ENCODE results near the gene DNHD1. TPM values are rescaled to one million over a fixed set of nuclear protein-coding genes. Genes with fewer than 3 reads are reported as not detected.

DNHD1 gene
- total RNA-seq, 3 donors from 2014 or later (not counting 1 experiment from before 2014, with no cell fraction given): 29.6 to 38.3 (median 31.4) TPM

- DNase-seq: peak in 1 of 2 donors; percentile 15
- H3K4me3 Mint-ChIP-seq: peak overlapping the region; percentile 65
- H3K36me3 ChIP-seq (ENCODE audit: control insufficient read depth, insufficient read depth, low read length): peaks cover 34% of the 10 kb centered on the region
- H3K36me3 Mint-ChIP-seq: peaks cover 10% of the 10 kb centered on the region
- no peaks in the 10 kb centered on the region for H3K27me3 ChIP-seq (ENCODE audit: control insufficient read depth, insufficient read depth, low read length)
- TF ChIP-seq, protein P1, sequence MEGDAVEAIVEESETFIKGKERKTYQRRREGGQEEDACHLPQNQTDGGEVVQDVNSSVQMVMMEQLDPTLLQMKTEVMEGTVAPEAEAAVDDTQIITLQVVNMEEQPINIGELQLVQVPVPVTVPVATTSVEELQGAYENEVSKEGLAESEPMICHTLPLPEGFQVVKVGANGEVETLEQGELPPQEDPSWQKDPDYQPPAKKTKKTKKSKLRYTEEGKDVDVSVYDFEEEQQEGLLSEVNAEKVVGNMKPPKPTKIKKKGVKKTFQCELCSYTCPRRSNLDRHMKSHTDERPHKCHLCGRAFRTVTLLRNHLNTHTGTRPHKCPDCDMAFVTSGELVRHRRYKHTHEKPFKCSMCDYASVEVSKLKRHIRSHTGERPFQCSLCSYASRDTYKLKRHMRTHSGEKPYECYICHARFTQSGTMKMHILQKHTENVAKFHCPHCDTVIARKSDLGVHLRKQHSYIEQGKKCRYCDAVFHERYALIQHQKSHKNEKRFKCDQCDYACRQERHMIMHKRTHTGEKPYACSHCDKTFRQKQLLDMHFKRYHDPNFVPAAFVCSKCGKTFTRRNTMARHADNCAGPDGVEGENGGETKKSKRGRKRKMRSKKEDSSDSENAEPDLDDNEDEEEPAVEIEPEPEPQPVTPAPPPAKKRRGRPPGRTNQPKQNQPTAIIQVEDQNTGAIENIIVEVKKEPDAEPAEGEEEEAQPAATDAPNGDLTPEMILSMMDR (IDR thresholded peaks at IDR 0.05): no peak
- no peak for ATAC-seq
- peak overlapping the region; percentile 81 for H3K27ac ChIP-seq (ENCODE audit: low read length)
- intact Hi-C loops (cut with micrococcal nuclease): loop anchor here (5.0 to 10.0 kb wide), 2 partner anchors 65 to 142 kb away; no protein-coding TSS in a partner anchor
- peak overlapping the region; percentile 85 for H3K4me3 ChIP-seq (ENCODE audit: low read length)
- H3K4me1 Mint-ChIP-seq: peaks cover 30 to 35% of the 10 kb centered on the region in 2 donors
- 73% methylated on average over 6 of the region's 7 CpGs for WGBS (ENCODE audit: insufficient coverage)
- H3K4me1 ChIP-seq (ENCODE audit: control insufficient read depth, insufficient read depth, low read length): peaks cover 43% of the 10 kb centered on the region
- H3K27ac Mint-ChIP-seq: no peak overlapping the region
- no peaks in the 10 kb centered on the region for H3K9me3 ChIP-seq (ENCODE audit: control insufficient read depth, insufficient read depth, low read length)
- H3K27me3 Mint-ChIP-seq (ENCODE audit: low read depth in 2 of 2): no peaks in the 10 kb centered on the region
- no peaks in the 10 kb centered on the region for H3K9me3 Mint-ChIP-seq
Observed at GRCh38 chr11:6602096-6602940, 105.2 kb downstream of the DNHD1 start.

DNA sequence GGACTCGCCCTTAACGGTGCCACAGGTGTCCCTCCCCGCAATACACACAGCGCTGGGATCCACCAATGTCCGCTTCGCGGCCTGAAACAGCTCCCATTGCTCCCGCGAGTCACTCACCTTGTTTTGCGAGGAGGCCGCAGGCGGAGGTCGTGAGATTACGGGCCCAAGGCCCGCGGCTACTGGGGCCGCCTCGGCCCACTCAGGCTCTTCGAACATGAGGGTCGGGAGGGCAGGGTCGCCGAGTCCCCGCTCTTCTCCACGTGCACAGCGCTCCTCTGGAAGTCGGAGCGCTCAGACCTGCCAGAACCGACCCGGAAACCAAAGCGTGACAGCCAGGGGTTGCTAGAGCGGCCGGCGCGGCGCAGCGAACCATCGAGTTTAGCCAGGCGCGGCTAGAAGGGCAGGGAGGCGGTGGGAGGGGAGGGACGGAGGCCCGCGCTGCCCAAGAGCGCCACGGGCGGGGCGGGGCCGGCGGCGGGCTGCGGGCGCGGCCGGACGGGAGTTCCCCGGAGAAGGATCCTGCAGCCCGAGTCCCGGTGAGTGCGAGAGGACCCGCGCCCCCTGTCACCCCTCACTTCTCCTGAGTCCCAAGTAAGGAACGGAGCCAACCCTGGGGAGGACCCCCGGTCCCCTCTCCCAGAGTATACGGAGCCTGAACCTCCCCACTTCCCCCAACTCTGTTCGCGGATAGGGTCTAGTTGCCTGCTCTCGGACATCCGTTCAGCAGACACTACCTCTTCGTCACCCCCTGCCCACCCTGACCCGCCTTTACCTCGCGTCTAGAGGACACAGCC lies 106.4 kb downstream of the DNHD1 start, which contains the start of the genes ILK and RRP8:
ILK (plus strand) TSS at position 488 of the 794 bp plus-strand sequence. CDS start 498 bp downstream, outside the sequence.
RRP8 (minus strand) TSS at position 330 of the 794 bp plus-strand sequence; CDS start at position 216, 114 bp downstream.
- TF ChIP-seq, protein P1 (IDR thresholded peaks at IDR 0.05): no peak
- H3K27me3 Mint-ChIP-seq (ENCODE audit: low read depth in 2 of 2): no peaks in the 10 kb centered on the region
- Histone ChIP-seq H3K4me3 (ENCODE audit: low read length) (peak within 1 kb of the TSS; percentile 85), H3K27ac (ENCODE audit: low read length) (peak within 1 kb of the TSS; percentile 93), H3K36me3 (ENCODE audit: control insufficient read depth, insufficient read depth, low read length) (peaks cover 37% of the 10 kb centered on the region), H3K27me3 (ENCODE audit: control insufficient read depth, insufficient read depth, low read length) (no peaks in the 10 kb centered on the region), H3K4me1 (ENCODE audit: control insufficient read depth, insufficient read depth, low read length) (peaks cover 55% of the 10 kb centered on the region), H3K9me3 (ENCODE audit: control insufficient read depth, insufficient read depth, low read length) (no peaks in the 10 kb centered on the region)
- no peaks in the 10 kb centered on the region for H3K9me3 Mint-ChIP-seq
- ATAC-seq (peak; percentile 76 to 91 (median 85)), DNase-seq (peak; percentile 84 to 90)
- H3K27ac Mint-ChIP-seq: no peak within 1 kb of the TSS
- H3K4me3 Mint-ChIP-seq: no peak within 1 kb of the TSS
- H3K4me1 Mint-ChIP-seq: peaks cover 29 to 32% of the 10 kb centered on the region in 2 donors
- intact Hi-C loops (cut with micrococcal nuclease): loop anchor here (1.0 to 10.0 kb wide), 6 partner anchors 9 to 141 kb away; partner anchors contain the start of genes MRPL17, TAF10 and TPP1
- H3K36me3 Mint-ChIP-seq: no peaks in the 10 kb centered on the region
- WGBS (ENCODE audit: insufficient coverage): under 1% methylated on average over 72 of the region's 72 CpGs

GRCh38 chr11:6604081-6604626 lies 107.1 kb downstream of the DNHD1 start:
- no peaks in the 10 kb centered on the region for H3K36me3 Mint-ChIP-seq
- intact Hi-C loops (cut with micrococcal nuclease): loop anchor here (1.0 to 10.0 kb wide), 3 partner anchors 63 to 141 kb away; no protein-coding TSS in a partner anchor

More at GRCh38 chr11:6604081-6604626, 107.1 kb downstream of the DNHD1 start:
- Mint-ChIP-seq H3K4me3 (no peak overlapping the region), H3K9me3 (no peaks in the 10 kb centered on the region), H3K27me3 (ENCODE audit: low read depth in 2 of 2) (no peaks in the 10 kb centered on the region), H3K4me1 (peaks cover 24 to 27% of the 10 kb centered on the region in 2 donors), H3K27ac (no peak overlapping the region)
- TF ChIP-seq, protein P1 (IDR thresholded peaks at IDR 0.05): no peak
- ATAC-seq (peak; percentile 46 to 68 (median 56)), DNase-seq (peak; percentile 54 to 79)
- Histone ChIP-seq H3K4me3 (ENCODE audit: low read length) (peak overlapping the region; percentile 85), H3K9me3 (ENCODE audit: control insufficient read depth, insufficient read depth, low read length) (no peaks in the 10 kb centered on the region), H3K4me1 (ENCODE audit: control insufficient read depth, insufficient read depth, low read length) (peaks cover 62% of the 10 kb centered on the region), H3K27ac (ENCODE audit: low read length) (peak overlapping the region; percentile 93), H3K27me3 (ENCODE audit: control insufficient read depth, insufficient read depth, low read length) (no peaks in the 10 kb centered on the region), H3K36me3 (ENCODE audit: control insufficient read depth, insufficient read depth, low read length) (peaks cover 37% of the 10 kb centered on the region)
- under 1% methylated on average over 20 of the region's 20 CpGs for WGBS (ENCODE audit: insufficient coverage)
